Parathyroid adenoma (tissue), 2 donors: ENCODE data around the gene PSMB3.

Experiments used
- H2AFZ ChIP-seq: fragments of 300-600 bp; sonication (generic); one replicate; pipeline ENCODE4 v1.7.0; 2017; ENCODE audit warnings: antibody characterized with exemption, mild to moderate bottlenecking
- H3K27ac ChIP-seq: fragments of 300-600 bp; sonication (generic); one replicate; pipeline ENCODE4 v1.7.0; 2017
- H3K27me3 ChIP-seq: fragments of 300-600 bp; sonication (generic); one replicate; pipeline ENCODE4 v1.7.0; 2017; ENCODE audit warnings: low read length; ENCODE audit not compliant: control insufficient read depth, insufficient read depth
- H3K36me3 ChIP-seq: fragments of 300-600 bp; sonication (generic); one replicate; pipeline ENCODE4 v1.7.0; 2017; ENCODE audit warnings: low read length; ENCODE audit not compliant: control insufficient read depth, insufficient read depth
- H3K4me1 ChIP-seq: fragments of 300-600 bp; sonication (generic); one replicate; pipeline ENCODE4 v1.7.0; 2017; ENCODE audit warnings: control low read depth
- H3K4me2 ChIP-seq: fragments of 300-600 bp; sonication (generic); one replicate; pipeline ENCODE4 v1.7.0; 2017; ENCODE audit warnings: low read length
- H3K4me3 ChIP-seq: fragments of 300-600 bp; sonication (generic); one replicate; pipeline ENCODE4 v1.7.0; 2017; ENCODE audit warnings: low read depth, low read length
- H3K79me2 ChIP-seq: fragments of 300-600 bp; sonication (generic); one replicate; pipeline ENCODE4 v1.7.0; 2017; ENCODE audit warnings: control low read depth
- H3K9ac ChIP-seq: fragments of 300-600 bp; sonication (generic); one replicate; pipeline ENCODE4 v1.7.0; 2017; ENCODE audit warnings: mild to moderate bottlenecking
- H3K9me3 ChIP-seq: fragments of 300-600 bp; sonication (generic); one replicate; pipeline ENCODE4 v1.7.0; 2017; ENCODE audit warnings: low read length; ENCODE audit not compliant: control insufficient read depth
- TF ChIP-seq, protein P1 (sequence below): fragments of 300-600 bp; sonication (generic); IDR thresholded peaks from one replicate; pipeline ENCODE4 v1.7.0; 2017; ENCODE audit warnings: antibody characterized with exemption, mild to moderate bottlenecking
- donor health status: primary hyperparathyroidism.

Gene PSMB3

DNA sequence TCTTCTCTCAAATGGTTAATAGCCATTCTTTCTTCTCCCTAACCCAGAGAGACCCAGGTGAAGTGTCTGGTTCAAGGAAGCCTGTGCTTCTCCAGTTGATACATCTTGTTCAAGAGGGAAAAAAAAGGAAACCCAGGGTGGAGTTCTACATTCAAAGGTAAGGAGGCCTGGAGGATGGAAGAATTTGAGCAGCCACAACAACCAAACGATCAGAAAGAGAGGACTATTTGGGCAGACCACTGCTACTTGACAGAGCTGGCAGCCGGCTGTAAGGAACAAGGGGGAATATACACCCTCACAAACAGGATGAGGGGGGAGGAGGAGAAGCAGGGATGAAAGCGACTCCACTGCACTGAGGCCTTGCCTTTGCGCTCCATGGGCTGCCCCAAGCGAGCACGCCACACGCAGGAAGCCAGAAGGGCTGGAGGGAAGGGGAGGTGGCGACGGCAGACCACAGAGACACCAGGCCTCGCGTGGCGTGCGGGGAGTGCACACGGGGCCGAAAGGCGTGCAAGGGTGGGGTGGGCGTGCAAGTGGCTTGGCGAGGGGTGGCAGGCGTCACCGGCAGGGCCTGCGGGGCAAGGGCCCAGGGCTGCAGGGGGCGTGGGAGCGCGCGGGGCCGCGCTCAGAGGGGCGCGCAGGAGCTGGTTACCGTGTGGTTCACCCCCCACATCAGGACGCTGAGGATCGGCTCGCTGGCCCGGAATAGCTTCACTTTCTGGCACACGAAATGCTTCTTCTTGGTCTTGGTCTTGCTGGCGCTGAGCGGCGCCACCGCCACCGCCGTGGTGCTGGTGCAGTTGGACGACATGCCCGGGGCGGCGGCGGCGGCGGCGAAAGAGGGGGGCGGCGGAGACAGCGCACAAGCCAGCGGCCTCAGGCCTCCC lies 46.3 kb downstream of the PSMB3 start:
- peak overlapping the region; percentile 74 for H3K27ac ChIP-seq
- H3K36me3 ChIP-seq = no peaks in the 10 kb centered on the region
- H2AFZ ChIP-seq = peak overlapping the region; percentile 94
- no peaks in the 10 kb centered on the region for H3K27me3 ChIP-seq
- H3K9me3 ChIP-seq = no peaks in the 10 kb centered on the region
- peak overlapping the region; percentile 91 for H3K4me2 ChIP-seq
- H3K4me3 ChIP-seq = peak overlapping the region; percentile 78
- TF ChIP-seq, protein P1, sequence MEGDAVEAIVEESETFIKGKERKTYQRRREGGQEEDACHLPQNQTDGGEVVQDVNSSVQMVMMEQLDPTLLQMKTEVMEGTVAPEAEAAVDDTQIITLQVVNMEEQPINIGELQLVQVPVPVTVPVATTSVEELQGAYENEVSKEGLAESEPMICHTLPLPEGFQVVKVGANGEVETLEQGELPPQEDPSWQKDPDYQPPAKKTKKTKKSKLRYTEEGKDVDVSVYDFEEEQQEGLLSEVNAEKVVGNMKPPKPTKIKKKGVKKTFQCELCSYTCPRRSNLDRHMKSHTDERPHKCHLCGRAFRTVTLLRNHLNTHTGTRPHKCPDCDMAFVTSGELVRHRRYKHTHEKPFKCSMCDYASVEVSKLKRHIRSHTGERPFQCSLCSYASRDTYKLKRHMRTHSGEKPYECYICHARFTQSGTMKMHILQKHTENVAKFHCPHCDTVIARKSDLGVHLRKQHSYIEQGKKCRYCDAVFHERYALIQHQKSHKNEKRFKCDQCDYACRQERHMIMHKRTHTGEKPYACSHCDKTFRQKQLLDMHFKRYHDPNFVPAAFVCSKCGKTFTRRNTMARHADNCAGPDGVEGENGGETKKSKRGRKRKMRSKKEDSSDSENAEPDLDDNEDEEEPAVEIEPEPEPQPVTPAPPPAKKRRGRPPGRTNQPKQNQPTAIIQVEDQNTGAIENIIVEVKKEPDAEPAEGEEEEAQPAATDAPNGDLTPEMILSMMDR = peak; percentile 4
- H3K4me1 ChIP-seq = peaks cover 8% of the 10 kb centered on the region
- peak overlapping the region; percentile 41 for H3K9ac ChIP-seq
- H3K79me2 ChIP-seq = peaks cover 21% of the 10 kb centered on the region

DNA sequence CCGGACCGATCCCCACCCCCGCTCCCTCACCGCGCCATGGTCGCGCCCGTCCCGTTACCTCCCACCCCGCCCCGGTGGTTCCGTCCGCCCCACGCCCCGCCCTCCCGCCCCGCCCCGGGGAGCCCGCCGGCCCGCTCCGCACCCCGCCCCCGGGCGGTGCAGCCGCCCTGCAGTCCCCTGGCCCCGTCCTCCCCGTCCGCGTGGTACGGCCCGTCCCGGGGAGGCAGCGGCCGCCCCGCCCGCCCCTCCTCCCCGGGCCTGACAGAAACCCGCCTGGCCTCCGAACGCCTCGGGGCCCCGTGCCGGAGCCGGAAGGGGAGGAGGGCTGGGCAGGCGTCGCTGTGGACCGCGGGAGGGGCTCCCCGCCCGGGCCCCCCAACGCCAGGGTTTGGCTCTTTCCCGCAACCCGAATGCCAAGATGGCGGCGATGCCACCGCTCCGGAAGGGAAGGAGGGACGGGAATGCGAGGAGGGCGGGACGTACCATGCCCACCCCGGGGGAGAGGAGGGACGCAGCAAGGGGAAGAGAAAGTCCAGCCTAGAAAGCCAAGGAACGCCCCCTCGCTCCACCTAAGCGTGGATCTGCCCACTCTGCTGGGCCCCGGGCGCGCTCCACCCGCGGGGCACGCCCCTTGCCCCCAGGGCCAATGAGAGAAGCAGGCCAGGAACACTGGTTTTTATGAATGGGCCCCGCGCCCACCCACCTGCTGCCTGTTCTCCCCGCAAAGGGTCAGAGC lies 47.1 kb downstream of the PSMB3 start, which contains the start of gene PIP4K2B:
PIP4K2B (minus strand) TSS at position 56 of the 736 bp plus-strand sequence. CDS start 132 bp downstream, outside the sequence.
- peak within 1 kb of the TSS; percentile 99 for H3K27ac ChIP-seq
- peaks cover 18% of the 10 kb centered on the region for H3K79me2 ChIP-seq
- peaks cover 8% of the 10 kb centered on the region for H3K4me1 ChIP-seq
- peak within 1 kb of the TSS; percentile 91 for H3K4me2 ChIP-seq
- peak within 1 kb of the TSS; percentile 78 for H3K4me3 ChIP-seq
- H3K9me3 ChIP-seq = no peaks in the 10 kb centered on the region
- H3K27me3 ChIP-seq = no peaks in the 10 kb centered on the region
- TF ChIP-seq, protein P1 = no peak
- H2AFZ ChIP-seq = peak within 1 kb of the TSS; percentile 98
- no peaks in the 10 kb centered on the region for H3K36me3 ChIP-seq
- H3K9ac ChIP-seq = peak within 1 kb of the TSS; percentile 85

DNA sequence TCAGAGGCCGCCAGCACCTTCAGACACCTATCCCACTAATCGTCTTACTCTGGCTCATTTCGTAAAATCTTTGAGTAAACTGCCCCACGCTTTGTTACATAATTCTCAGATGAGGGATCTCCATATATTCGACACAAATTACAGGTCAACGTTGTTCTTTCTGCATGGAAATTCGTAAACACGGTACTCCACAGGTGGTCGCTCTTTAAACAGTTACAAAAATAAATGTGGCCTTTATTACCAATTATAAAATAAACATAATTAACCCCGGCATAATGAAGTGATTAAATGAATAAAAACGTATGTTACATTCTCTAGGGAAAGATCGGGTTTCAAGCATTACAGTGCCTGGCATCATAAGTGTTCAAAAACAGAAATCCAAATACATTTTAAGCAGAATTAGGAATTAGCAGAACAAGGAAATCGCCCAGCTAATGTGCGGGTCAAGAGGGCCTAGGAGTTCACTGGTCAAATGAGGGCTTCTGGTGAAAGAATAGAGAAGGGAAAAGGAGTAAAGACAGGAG lies 47.8 kb downstream of the PSMB3 start:
- no peaks in the 10 kb centered on the region for H3K27me3 ChIP-seq
- peak overlapping the region; percentile 99 for H3K27ac ChIP-seq
- peak overlapping the region; percentile 50 for H3K4me2 ChIP-seq
- no peaks in the 10 kb centered on the region for H3K9me3 ChIP-seq
- H3K36me3 ChIP-seq = no peaks in the 10 kb centered on the region
- peak overlapping the region; percentile 98 for H2AFZ ChIP-seq
- TF ChIP-seq, protein P1 = no peak
- H3K4me3 ChIP-seq = peak overlapping the region; percentile 73
- peaks cover 8% of the 10 kb centered on the region for H3K4me1 ChIP-seq
- H3K79me2 ChIP-seq = peaks cover 18% of the 10 kb centered on the region
- H3K9ac ChIP-seq = no peak overlapping the region

- Histone ChIP-seq H3K4me3 (no peak overlapping the region), H2AFZ (no peak overlapping the region), H3K4me2 (no peak overlapping the region), H3K27me3 (no peaks in the 10 kb centered on the region), H3K9me3 (no peaks in the 10 kb centered on the region), H3K9ac (no peak overlapping the region), H3K79me2 (no peaks in the 10 kb centered on the region), H3K4me1 (no peaks in the 10 kb centered on the region), H3K27ac (no peak overlapping the region), H3K36me3 (no peaks in the 10 kb centered on the region)
- TF ChIP-seq, protein P1 = no peak
Observed at GRCh38 chr17:38809828-38810227, 57.3 kb downstream of the PSMB3 start.
